Glomerular endothelial cell (primary cell): ENCODE data around the gene M1AP. TPM values are rescaled to one million over a fixed set of nuclear protein-coding genes. Genes with fewer than 3 reads are reported as not detected.

Source experiments
- DNase-seq: peaks from one replicate; pipeline ENCODE4 v3.0.0-alpha.2; 2011; ENCODE audit warnings: low read depth, low spot score; ENCODE audit errors: extremely low read depth
- total RNA-seq: library from RNA; depleted of rRNA; stranded (reverse); fragments of >200 nt; gene quantifications from 2 replicates; pipeline ENCODE4 v1.2.3, GENCODE V29; 2015

M1AP gene
- total RNA-seq, 1 donor from 2014 or later = not detected

- DNase-seq = no peak
Observed at GRCh38 chr2:74551530-74551929, 96.6 kb downstream of the M1AP start.

DNA sequence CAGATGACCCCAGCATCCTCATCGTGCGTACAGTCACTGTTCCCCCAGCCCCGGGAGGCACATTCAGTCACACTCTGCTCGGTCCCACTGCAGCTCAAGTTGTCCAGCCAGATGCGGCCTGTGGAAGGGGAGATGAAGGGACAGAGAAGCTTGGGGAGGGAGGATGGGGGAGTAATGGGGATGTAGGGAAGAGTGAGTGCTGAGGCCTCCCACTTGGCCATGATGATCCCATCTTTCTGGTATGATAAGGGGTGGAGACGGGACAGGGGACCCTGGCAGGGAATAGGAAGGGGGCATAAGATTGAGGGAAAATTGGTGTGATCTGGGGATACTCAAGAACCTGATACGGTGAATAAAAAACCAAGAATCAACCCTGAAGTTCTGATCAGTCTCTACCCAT lies 97.9 kb downstream of the M1AP start:
- DNase-seq = no peak

- DNase-seq = no peak
Observed at GRCh38 chr2:74548900-74549826, 99.0 kb downstream of the M1AP start.

- no peak for DNase-seq
Observed at GRCh38 chr2:74548285-74548899, 99.7 kb downstream of the M1AP start.

GRCh38 chr2:74546004-74546403 lies 102.1 kb downstream of the M1AP start:
- DNase-seq = no peak

GRCh38 chr2:74544634-74545033 lies 103.5 kb downstream of the M1AP start:
- DNase-seq = no peak

DNA sequence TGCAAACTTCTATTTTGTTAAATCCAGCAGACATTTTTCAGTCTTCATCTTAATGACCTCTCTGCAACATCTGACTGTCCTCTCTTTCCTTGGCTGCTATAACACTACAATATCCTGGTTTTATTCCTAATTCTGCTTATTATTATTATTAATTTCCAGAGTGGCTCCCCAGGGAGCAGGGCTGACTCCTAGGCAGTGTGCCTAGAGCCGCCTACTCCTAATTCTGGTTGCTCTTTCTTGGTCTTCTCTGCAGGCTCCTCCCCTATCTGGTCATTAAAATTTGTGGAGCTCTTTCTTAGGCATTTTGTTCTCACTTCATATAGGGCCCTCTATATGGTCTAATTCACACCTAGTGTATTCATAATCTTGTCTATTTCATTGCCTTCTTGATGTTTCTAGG lies 105.2 kb downstream of the M1AP start:
- no peak for DNase-seq

- DNase-seq = no peak
Observed at GRCh38 chr2:74540291-74540690, 107.8 kb downstream of the M1AP start.

DNA sequence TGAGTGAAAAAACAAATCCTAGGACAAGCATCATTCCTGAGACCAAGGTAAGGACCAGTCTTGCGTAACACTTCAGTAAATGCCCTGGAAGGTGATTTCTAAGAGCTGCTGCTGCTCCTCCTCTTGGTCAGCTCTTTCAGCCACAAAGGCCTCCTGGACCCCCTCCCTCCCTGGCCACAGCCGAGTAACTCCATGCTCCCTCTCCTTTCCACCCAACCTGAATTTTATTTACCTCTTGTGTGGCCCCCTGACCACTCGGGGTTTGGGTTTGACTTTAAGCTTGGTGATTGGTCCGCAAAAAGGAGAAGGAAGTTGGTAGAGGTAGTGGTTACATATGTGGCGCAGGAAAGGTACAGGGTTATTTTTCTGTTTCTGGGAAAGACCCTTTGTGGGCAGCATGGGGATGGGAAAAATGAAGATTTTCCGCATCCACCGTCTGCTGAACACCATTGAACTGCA lies 109.2 kb downstream of the M1AP start:
- no peak for DNase-seq

- DNase-seq = no peak
Observed at GRCh38 chr2:74537140-74537539, 111.0 kb downstream of the M1AP start.

GRCh38 chr2:74536166-74536950 lies 111.8 kb downstream of the M1AP start:
- no peak for DNase-seq

DNA sequence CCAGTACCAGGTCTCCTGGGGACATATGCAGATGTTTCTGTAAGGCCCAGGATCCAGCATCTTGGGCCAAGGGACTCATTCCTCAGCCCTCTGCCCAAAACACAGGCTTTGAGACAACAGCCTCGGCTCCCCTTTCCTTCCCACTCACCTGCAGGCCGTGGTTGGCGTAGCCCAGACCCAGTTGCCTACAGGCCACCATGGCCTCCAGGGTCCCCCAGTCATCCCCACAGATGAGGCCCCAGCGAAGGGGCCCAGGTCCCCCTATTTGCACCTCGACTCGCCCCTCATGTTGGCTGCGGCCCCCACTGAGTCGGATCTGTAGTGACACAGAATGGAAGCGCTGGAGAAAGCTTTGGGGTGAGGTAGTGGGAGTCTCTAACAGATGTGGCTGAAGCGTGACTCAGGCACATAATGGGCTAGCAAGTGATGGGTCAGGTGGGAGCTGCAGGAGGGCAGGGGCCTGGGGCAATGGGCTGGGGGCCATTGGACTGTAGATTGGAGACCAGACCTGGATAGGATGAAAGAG lies 112.6 kb downstream of the M1AP start:
- no peak for DNase-seq

DNA sequence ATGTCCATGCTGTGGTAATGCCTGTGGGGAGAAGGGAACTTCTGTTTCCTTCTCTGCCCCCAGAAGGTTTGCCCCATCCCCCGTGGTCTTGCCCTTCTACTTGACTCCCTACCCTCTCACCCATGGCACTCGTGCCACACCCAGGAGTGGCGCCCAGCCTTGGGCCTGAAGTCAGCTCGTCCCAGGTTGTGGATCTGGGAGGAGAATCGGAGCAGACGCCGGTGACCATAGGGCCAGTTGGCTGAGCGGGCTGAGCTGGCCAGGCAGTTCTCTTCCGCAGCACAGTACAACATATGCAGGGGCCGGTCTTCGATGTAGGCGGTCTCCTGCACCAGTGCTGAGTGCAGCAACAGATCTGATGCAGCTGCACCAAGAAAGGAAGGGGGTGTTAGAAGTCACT lies 113.7 kb downstream of the M1AP start:
- DNase-seq = no peak

DNA sequence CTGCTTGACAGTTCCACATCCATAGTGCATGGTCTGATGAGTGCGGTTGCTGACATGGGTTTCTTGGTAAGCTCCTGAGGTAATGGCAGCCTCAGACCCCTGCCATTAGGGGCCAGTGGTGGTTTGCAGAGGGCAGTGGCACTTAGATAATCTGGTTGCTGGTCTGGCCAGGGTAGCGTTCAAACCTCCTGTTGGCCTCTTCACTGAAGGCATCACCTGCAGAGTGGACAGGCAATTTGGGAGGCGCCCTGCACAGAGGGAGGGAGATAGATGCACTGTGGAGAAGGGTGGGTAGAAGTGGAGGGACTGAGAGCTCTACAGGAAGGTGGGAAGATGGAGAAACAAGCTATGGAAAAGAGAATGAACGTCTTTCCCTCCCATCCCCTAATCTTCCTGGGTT lies 114.7 kb downstream of the M1AP start:
- DNase-seq = no peak

GRCh38 chr2:74532222-74532621 lies 115.9 kb downstream of the M1AP start:
- DNase-seq = no peak

DNA sequence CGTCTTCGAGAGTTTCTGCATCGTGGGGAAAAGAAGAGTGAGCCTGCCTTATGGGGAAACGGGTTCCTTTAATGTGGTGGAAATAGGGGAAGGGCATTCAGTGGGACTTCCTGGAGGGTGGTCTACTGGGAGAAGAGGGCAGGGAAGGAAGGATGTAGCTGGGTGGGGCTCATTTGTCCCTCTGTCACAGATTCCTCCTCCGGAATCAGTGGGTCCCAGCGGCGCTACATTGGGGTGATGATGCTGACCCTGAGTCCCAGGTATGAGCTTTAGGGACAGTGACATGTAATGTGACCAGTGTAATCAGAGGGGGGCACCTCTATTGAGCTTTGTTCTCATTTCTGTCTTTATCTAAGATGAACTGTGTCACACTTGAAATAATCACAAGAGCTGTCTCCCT lies 116.5 kb downstream of the M1AP start:
- DNase-seq = no peak

GRCh38 chr2:74530239-74531187 lies 117.6 kb downstream of the M1AP start:
- DNase-seq = no peak

- peak; percentile 73 for DNase-seq
Observed at GRCh38 chr2:74529357-74530238, 118.5 kb downstream of the M1AP start, which contains the start of the genes AUP1 and HTRA2. Gene AUP1 (minus strand): TSS chr2:74529706. CDS start chr2:74529629, 77 bp downstream. Gene HTRA2 (plus strand): TSS chr2:74529933. CDS start chr2:74530007, 74 bp downstream.
